ENCODE measurements around the gene SMR3A. TPM values are rescaled to one million over a fixed set of nuclear protein-coding genes. Genes with fewer than 3 reads are reported as not detected.

SMR3A gene
- polyA plus RNA-seq, 6 donors from 2014 or later, result not detected

GRCh38 chr4:70380578-70380977 is 20.0 kb downstream of the SMR3A start:
- ATAC-seq (ENCODE audit: low read depth in 2 of 2) (no peak), DNase-seq (no peak)
- no peaks in the 10 kb centered on the region for H3K36me3 Mint-ChIP-seq
- H3K4me3 Mint-ChIP-seq, result no peak overlapping the region
- no peak overlapping the region for H3K27ac Mint-ChIP-seq
- no peaks in the 10 kb centered on the region for H3K27me3 Mint-ChIP-seq
- no peaks in the 10 kb centered on the region for H3K9me3 Mint-ChIP-seq
- no peaks in the 10 kb centered on the region for H3K4me1 Mint-ChIP-seq

- no peaks in the 10 kb centered on the region for H3K4me1 Mint-ChIP-seq
- no peak for DNase-seq
- no peak within 1 kb of the TSS for H3K27ac Mint-ChIP-seq
- H3K36me3 Mint-ChIP-seq, result no peaks in the 10 kb centered on the region
- peaks cover 0 to 6% (median 0%) of the 10 kb centered on the region in 3 donors for H3K27me3 Mint-ChIP-seq
- no peak for ATAC-seq (ENCODE audit: low read depth in 2 of 2)
- peaks cover 0 to 5% (median 0%) of the 10 kb centered on the region in 7 donors for H3K9me3 Mint-ChIP-seq
- H3K4me3 Mint-ChIP-seq, result no peak within 1 kb of the TSS
These were observed 22.2 kb downstream of the SMR3A start, which contains the start of gene SMR3B for GRCh38 chr4:70382691-70383181. TSS of gene SMR3B (plus strand) at chr4:70383131. CDS start at chr4:70384511, 1,380 bp downstream.

GRCh38 chr4:70392057-70392776 is 31.7 kb downstream of the SMR3A start:
- peaks cover 0 to 12% (median 0%) of the 10 kb centered on the region in 3 donors for H3K27me3 Mint-ChIP-seq
- H3K27ac Mint-ChIP-seq, result no peak overlapping the region
- H3K9me3 Mint-ChIP-seq, result peaks cover 0 to 2% (median 0%) of the 10 kb centered on the region in 7 donors
- DNase-seq, result no peak
- H3K4me3 Mint-ChIP-seq, result no peak overlapping the region
- H3K36me3 Mint-ChIP-seq, result no peaks in the 10 kb centered on the region
- H3K4me1 Mint-ChIP-seq, result no peaks in the 10 kb centered on the region
- no peak for ATAC-seq (ENCODE audit: low read depth in 2 of 2)

- no peaks in the 10 kb centered on the region for H3K27me3 Mint-ChIP-seq
- H3K9me3 Mint-ChIP-seq, result peaks cover 0 to 2% (median 0%) of the 10 kb centered on the region in 7 donors
- H3K27ac Mint-ChIP-seq, result no peak within 1 kb of the TSS
- H3K36me3 Mint-ChIP-seq, result no peaks in the 10 kb centered on the region
- DNase-seq, result no peak
- no peak within 1 kb of the TSS for H3K4me3 Mint-ChIP-seq
- no peaks in the 10 kb centered on the region for H3K4me1 Mint-ChIP-seq
- ATAC-seq (ENCODE audit: low read depth in 2 of 2), result no peak
These were observed 37.0 kb downstream of the SMR3A start, which contains the start of gene OPRPN for GRCh38 chr4:70397580-70397979. TSS of gene OPRPN (plus strand) at chr4:70397940. CDS start at chr4:70399286, 1,346 bp downstream.

- Mint-ChIP-seq H3K36me3 (no peaks in the 10 kb centered on the region), H3K4me3 (no peak overlapping the region), H3K27me3 (no peaks in the 10 kb centered on the region), H3K4me1 (no peaks in the 10 kb centered on the region), H3K27ac (no peak overlapping the region), H3K9me3 (peaks cover 0 to 7% (median 3%) of the 10 kb centered on the region in 7 donors)
- DNase-seq (no peak), ATAC-seq (ENCODE audit: low read depth in 2 of 2) (no peak)
These were observed 38.8 kb downstream of the SMR3A start for GRCh38 chr4:70399319-70399718.

GRCh38 chr4:70402762-70403161 is 42.2 kb downstream of the SMR3A start:
- peaks cover 0 to 9% (median 4%) of the 10 kb centered on the region in 7 donors for H3K9me3 Mint-ChIP-seq
- no peak for DNase-seq
- no peaks in the 10 kb centered on the region for H3K4me1 Mint-ChIP-seq
- ATAC-seq (ENCODE audit: low read depth in 2 of 2), result no peak
- no peaks in the 10 kb centered on the region for H3K27me3 Mint-ChIP-seq
- H3K27ac Mint-ChIP-seq, result no peak overlapping the region
- no peaks in the 10 kb centered on the region for H3K36me3 Mint-ChIP-seq
- no peak overlapping the region for H3K4me3 Mint-ChIP-seq

- Mint-ChIP-seq H3K4me1 (no peaks in the 10 kb centered on the region), H3K36me3 (no peaks in the 10 kb centered on the region), H3K27me3 (no peaks in the 10 kb centered on the region), H3K27ac (no peak overlapping the region), H3K4me3 (peak overlapping the region in 1 of 8 donors; percentile 2), H3K9me3 (peaks cover 0 to 14% (median 4%) of the 10 kb centered on the region in 7 donors)
- ATAC-seq (ENCODE audit: low read depth in 2 of 2), result no peak
- DNase-seq, result no peak
These were observed 45.2 kb downstream of the SMR3A start for GRCh38 chr4:70405765-70406164.

Other genes with a start within 250 kb of the SMR3A start
- not detected for gene PRR27, start 206.5 kb upstream of the SMR3A start, polyA plus RNA-seq (ENCODE audit: low read depth in 6 of 6)
- not detected for gene ODAM, start 165.0 kb upstream of the SMR3A start, polyA plus RNA-seq (ENCODE audit: low read depth in 6 of 6)
- not detected for gene FDCSP, start 134.6 kb upstream of the SMR3A start, polyA plus RNA-seq (ENCODE audit: low read depth in 6 of 6)
- gene CSN3, start 118.2 kb upstream of the SMR3A start, polyA plus RNA-seq (ENCODE audit: low read depth in 6 of 6), result not detected
- not detected for gene CABS1, start 25.8 kb upstream of the SMR3A start, polyA plus RNA-seq (ENCODE audit: low read depth in 6 of 6)
- gene SMR3B, start 22.4 kb downstream of the SMR3A start, polyA plus RNA-seq (ENCODE audit: low read depth in 6 of 6), result not detected
- gene OPRPN, start 37.2 kb downstream of the SMR3A start, polyA plus RNA-seq (ENCODE audit: low read depth in 6 of 6), result not detected
- gene MUC7, start 111.4 kb downstream of the SMR3A start, polyA plus RNA-seq (ENCODE audit: low read depth in 6 of 6), result not detected
- gene AMTN, start 157.8 kb downstream of the SMR3A start, polyA plus RNA-seq (ENCODE audit: low read depth in 6 of 6), result not detected
- gene AMBN, start 231.5 kb downstream of the SMR3A start, polyA plus RNA-seq (ENCODE audit: low read depth in 6 of 6), result not detected